ENCODE measurements around the gene CARS1. TPM values are rescaled to one million over a fixed set of nuclear protein-coding genes. Genes with fewer than 3 reads are reported as not detected.

The CARS1 gene
- total and polyA plus RNA-seq, 2 of the 8 experiments (the other 6 are each of a cell fraction or from before 2014, with no cell fraction given) = 44.1 to 100 TPM

GRCh38 chr11:3042496-3043314 is 14.5 kb downstream of the CARS1 start (continued):
- no peak for TF ChIP-seq SRF (IDR thresholded peaks at IDR 0.05; ENCODE audit: low read depth, low read length)
- no peak for TF ChIP-seq POU5F1 (IDR thresholded peaks at IDR 0.05; ENCODE audit: low read depth, low read length)
- TF ChIP-seq CBX5 (IDR thresholded peaks at IDR 0.05; ENCODE audit: low read depth, low read length) = no peak
- no peak for TF ChIP-seq KDM5A (IDR thresholded peaks at IDR 0.05; ENCODE audit: low read length)
- TF ChIP-seq SP1 (IDR thresholded peaks at IDR 0.05; ENCODE audit: low read depth, low read length) = no peak
- no peak for TF ChIP-seq NRF1 (IDR thresholded peaks at IDR 0.05; ENCODE audit: low read depth, low read length)
- TF ChIP-seq SP2 (IDR thresholded peaks at IDR 0.05; ENCODE audit: low read length) = no peak
